ENCODE data around the gene ADGRA1.

ADGRA1 gene

DNA sequence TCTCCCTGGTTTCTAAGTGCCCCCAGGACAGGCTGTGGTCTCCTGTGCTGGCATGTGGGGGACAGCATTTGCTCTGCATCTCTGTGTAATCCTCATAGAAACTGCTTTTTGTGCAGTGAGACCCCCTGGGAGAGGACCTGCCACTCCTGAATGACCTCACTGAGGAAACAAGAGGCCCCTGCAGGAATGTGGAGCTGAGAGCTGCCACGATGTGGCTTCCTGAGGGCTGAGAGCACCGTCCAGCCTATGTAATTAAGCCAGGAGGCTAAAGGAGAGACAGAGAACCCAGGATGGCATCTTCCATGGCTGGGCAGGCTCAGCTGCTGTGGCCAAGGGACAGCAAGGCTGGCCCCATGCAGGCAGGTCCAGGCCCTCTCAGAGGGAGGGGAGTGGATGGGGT is 32.3 kb upstream of the ADGRA1 start:
- TF ChIP-seq, protein P1, sequence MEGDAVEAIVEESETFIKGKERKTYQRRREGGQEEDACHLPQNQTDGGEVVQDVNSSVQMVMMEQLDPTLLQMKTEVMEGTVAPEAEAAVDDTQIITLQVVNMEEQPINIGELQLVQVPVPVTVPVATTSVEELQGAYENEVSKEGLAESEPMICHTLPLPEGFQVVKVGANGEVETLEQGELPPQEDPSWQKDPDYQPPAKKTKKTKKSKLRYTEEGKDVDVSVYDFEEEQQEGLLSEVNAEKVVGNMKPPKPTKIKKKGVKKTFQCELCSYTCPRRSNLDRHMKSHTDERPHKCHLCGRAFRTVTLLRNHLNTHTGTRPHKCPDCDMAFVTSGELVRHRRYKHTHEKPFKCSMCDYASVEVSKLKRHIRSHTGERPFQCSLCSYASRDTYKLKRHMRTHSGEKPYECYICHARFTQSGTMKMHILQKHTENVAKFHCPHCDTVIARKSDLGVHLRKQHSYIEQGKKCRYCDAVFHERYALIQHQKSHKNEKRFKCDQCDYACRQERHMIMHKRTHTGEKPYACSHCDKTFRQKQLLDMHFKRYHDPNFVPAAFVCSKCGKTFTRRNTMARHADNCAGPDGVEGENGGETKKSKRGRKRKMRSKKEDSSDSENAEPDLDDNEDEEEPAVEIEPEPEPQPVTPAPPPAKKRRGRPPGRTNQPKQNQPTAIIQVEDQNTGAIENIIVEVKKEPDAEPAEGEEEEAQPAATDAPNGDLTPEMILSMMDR (conservative IDR thresholded peaks at IDR 0.05; ENCODE audit: low read depth, low read length), result no peak
- no peak for DNase-seq (ENCODE audit: low read depth)
- no peak overlapping the region for H3K4me3 ChIP-seq (ENCODE audit: low read depth, low read length)

- DNase-seq (ENCODE audit: low read depth), result no peak
- TF ChIP-seq, protein P1 (conservative IDR thresholded peaks at IDR 0.05; ENCODE audit: low read depth, low read length), result no peak
- H3K4me3 ChIP-seq (ENCODE audit: low read depth, low read length), result no peak overlapping the region
Observed at GRCh38 chr10:133056001-133056400, 31.7 kb upstream of the ADGRA1 start.

GRCh38 chr10:133056651-133057178 is 31.0 kb upstream of the ADGRA1 start:
- TF ChIP-seq, protein P1 (conservative IDR thresholded peaks at IDR 0.05; ENCODE audit: low read depth, low read length), result no peak
- H3K4me3 ChIP-seq (ENCODE audit: low read depth, low read length), result no peak overlapping the region
- DNase-seq (ENCODE audit: low read depth), result no peak

DNA sequence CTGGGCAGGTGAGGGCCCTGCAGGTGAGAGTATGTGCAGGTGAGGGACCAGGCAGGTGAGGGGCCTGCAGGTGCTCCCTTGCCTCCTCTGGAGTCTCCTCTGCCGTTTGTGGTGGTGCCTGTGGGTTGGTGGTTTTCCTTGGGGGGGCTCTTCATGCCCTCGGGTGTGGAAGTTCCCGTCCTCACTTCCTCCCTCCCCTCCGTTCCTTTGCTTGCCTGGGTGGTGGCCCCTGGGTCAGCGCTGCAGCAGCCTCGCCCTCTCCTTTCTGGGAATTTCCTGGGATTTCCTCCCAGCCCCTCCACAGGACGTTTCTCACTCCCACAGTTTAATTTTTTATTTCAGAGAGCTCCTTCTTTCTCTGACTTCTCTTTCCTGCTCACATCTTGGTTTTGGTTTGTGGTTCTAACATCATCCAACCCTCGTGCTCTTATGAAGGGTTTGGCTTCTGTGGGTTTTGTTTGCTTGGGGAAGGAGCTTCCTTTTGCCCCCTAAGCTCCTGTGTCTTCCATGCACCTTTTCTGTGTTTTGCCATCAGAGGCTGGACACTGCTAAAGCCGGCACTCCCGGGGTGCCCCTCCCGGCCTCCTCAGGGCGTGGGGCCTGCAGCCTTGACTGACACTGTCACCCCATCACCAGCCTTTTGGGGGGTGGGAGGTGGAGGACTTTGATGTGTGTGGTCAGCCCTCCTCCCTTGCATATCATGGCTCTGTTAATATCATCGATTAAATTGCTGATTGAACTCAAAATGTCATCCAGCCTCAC is 29.2 kb upstream of the ADGRA1 start:
- no peak overlapping the region for H3K4me3 ChIP-seq (ENCODE audit: low read depth, low read length)
- TF ChIP-seq, protein P1 (conservative IDR thresholded peaks at IDR 0.05; ENCODE audit: low read depth, low read length), result no peak
- DNase-seq (ENCODE audit: low read depth), result no peak

DNA sequence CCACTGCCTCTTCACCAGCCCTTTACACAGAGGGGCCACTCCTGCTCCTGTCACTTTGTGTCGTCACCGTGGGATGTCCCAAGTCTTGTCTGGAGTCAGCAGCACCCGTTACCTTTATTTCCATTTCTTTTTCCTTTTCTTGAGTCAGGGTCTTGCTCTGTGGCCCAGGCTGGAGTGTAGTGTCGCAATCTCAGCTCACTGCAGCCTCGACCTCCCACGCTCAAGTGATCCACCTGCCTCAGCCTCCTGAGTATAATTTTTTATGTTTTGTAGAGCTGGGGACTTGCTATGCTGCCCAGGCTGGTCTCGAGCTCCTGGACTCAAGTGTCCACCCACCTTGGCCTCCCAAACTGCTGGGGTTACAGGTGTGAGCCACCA is 28.6 kb upstream of the ADGRA1 start:
- no peak for DNase-seq (ENCODE audit: low read depth)
- H3K4me3 ChIP-seq (ENCODE audit: low read depth, low read length), result no peak overlapping the region
- TF ChIP-seq, protein P1 (conservative IDR thresholded peaks at IDR 0.05; ENCODE audit: low read depth, low read length), result no peak

DNA sequence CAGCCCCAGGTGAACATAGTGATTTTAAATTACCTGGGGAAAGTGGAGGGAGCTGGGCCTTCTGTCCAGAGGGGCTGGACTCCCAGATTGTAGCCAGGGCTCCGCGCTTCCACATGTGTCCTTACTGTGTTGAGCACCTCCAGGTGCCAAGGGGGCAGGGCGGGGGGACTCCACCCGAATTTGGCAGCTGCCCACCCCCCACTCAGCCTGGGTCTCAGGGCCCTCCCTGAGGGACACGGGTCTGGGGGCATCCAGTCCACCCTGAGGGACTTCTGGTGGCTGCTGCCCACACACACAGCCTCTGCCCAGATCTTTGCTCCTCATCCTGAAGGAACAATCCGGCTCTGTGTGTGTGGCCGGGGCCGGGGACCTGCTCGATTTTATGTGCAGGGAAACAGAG is 28.2 kb upstream of the ADGRA1 start:
- DNase-seq (ENCODE audit: low read depth), result no peak
- H3K4me3 ChIP-seq (ENCODE audit: low read depth, low read length), result no peak overlapping the region
- TF ChIP-seq, protein P1 (conservative IDR thresholded peaks at IDR 0.05; ENCODE audit: low read depth, low read length), result no peak

DNA sequence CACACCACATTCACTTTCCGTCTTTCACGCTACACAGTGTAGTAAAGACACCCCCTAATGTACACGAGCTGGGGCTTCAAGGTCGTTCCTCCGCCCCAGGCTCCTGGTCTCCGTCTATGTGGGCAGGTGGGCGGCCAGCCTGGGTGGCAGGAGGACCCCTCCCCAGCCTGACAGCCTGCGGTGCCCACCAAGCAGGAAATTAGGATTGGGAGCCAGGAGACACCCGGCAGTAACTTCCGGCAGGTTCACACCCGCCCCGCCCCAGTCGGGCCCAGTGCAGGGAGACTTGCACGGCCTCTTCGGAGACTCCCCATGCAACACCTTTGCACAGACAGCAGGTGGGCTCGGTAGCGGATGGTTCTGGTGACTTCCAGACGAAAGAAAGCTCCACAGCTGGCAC is 27.7 kb upstream of the ADGRA1 start:
- H3K4me3 ChIP-seq (ENCODE audit: low read depth, low read length), result no peak overlapping the region

More for the DNA sequence above, 27.7 kb upstream of the ADGRA1 start:
- no peak for DNase-seq (ENCODE audit: low read depth)
- TF ChIP-seq, protein P1 (conservative IDR thresholded peaks at IDR 0.05; ENCODE audit: low read depth, low read length), result no peak

Measured in choroid plexus epithelial cell (primary cell).